Measurements from ENCODE around the gene TNFRSF19. TPM values are rescaled to one million over a fixed set of nuclear protein-coding genes. Genes with fewer than 3 reads are reported as not detected.

Gene TNFRSF19
- total and polyA plus RNA-seq, 2 of the 8 experiments (the other 6 are each of a cell fraction or from before 2014, with no cell fraction given), result 0.50 to 0.95 TPM

DNA sequence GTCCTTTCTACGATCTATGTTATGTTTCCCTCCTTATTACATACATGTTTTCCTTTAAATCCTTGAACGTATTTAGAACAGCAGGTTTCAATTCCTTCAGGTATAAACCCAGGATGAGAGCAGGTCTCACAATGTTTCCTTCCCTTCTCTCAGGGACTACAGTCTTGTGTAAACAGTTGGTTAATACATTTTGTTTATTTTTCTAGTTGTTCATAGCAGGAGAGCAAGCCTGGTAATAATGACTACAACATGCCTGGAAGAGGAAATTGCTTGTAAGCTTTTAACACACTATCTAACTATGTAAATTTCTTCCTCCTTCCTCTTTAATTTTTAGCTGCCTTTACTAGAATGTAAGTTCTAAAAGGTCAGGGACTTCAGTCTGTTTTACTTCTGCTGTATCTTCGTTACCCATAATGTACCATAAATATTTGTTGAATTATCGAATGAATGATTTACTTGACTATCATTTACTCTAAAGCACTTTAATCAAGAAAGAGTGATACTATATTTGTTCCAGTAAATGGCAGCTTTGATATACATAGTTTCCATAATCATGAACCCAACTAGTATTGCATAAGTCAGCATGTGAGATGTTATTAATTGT, 28.9 kb upstream of the TNFRSF19 start (continued):
- TF ChIP-seq, protein P1, sequence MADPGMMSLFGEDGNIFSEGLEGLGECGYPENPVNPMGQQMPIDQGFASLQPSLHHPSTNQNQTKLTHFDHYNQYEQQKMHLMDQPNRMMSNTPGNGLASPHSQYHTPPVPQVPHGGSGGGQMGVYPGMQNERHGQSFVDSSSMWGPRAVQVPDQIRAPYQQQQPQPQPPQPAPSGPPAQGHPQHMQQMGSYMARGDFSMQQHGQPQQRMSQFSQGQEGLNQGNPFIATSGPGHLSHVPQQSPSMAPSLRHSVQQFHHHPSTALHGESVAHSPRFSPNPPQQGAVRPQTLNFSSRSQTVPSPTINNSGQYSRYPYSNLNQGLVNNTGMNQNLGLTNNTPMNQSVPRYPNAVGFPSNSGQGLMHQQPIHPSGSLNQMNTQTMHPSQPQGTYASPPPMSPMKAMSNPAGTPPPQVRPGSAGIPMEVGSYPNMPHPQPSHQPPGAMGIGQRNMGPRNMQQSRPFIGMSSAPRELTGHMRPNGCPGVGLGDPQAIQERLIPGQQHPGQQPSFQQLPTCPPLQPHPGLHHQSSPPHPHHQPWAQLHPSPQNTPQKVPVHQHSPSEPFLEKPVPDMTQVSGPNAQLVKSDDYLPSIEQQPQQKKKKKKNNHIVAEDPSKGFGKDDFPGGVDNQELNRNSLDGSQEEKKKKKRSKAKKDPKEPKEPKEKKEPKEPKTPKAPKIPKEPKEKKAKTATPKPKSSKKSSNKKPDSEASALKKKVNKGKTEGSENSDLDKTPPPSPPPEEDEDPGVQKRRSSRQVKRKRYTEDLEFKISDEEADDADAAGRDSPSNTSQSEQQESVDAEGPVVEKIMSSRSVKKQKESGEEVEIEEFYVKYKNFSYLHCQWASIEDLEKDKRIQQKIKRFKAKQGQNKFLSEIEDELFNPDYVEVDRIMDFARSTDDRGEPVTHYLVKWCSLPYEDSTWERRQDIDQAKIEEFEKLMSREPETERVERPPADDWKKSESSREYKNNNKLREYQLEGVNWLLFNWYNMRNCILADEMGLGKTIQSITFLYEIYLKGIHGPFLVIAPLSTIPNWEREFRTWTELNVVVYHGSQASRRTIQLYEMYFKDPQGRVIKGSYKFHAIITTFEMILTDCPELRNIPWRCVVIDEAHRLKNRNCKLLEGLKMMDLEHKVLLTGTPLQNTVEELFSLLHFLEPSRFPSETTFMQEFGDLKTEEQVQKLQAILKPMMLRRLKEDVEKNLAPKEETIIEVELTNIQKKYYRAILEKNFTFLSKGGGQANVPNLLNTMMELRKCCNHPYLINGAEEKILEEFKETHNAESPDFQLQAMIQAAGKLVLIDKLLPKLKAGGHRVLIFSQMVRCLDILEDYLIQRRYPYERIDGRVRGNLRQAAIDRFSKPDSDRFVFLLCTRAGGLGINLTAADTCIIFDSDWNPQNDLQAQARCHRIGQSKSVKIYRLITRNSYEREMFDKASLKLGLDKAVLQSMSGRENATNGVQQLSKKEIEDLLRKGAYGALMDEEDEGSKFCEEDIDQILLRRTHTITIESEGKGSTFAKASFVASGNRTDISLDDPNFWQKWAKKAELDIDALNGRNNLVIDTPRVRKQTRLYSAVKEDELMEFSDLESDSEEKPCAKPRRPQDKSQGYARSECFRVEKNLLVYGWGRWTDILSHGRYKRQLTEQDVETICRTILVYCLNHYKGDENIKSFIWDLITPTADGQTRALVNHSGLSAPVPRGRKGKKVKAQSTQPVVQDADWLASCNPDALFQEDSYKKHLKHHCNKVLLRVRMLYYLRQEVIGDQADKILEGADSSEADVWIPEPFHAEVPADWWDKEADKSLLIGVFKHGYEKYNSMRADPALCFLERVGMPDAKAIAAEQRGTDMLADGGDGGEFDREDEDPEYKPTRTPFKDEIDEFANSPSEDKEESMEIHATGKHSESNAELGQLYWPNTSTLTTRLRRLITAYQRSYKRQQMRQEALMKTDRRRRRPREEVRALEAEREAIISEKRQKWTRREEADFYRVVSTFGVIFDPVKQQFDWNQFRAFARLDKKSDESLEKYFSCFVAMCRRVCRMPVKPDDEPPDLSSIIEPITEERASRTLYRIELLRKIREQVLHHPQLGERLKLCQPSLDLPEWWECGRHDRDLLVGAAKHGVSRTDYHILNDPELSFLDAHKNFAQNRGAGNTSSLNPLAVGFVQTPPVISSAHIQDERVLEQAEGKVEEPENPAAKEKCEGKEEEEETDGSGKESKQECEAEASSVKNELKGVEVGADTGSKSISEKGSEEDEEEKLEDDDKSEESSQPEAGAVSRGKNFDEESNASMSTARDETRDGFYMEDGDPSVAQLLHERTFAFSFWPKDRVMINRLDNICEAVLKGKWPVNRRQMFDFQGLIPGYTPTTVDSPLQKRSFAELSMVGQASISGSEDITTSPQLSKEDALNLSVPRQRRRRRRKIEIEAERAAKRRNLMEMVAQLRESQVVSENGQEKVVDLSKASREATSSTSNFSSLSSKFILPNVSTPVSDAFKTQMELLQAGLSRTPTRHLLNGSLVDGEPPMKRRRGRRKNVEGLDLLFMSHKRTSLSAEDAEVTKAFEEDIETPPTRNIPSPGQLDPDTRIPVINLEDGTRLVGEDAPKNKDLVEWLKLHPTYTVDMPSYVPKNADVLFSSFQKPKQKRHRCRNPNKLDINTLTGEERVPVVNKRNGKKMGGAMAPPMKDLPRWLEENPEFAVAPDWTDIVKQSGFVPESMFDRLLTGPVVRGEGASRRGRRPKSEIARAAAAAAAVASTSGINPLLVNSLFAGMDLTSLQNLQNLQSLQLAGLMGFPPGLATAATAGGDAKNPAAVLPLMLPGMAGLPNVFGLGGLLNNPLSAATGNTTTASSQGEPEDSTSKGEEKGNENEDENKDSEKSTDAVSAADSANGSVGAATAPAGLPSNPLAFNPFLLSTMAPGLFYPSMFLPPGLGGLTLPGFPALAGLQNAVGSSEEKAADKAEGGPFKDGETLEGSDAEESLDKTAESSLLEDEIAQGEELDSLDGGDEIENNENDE (IDR thresholded peaks at IDR 0.05; ENCODE audit: insufficient replicate concordance, low read length), result no peak
- TF ChIP-seq KDM1A (IDR thresholded peaks at IDR 0.05; ENCODE audit: borderline replicate concordance, low read length), result no peak
- TF ChIP-seq ZNF274 (IDR thresholded peaks at IDR 0.05; ENCODE audit: borderline replicate concordance, extremely low read depth, low read length), result no peak
- no peak for TF ChIP-seq KDM4A (IDR thresholded peaks at IDR 0.05; ENCODE audit: low read depth, low read length, severe bottlenecking)
- no peak for TF ChIP-seq MAFK (IDR thresholded peaks at IDR 0.05; ENCODE audit: low read depth, low read length)
- TF ChIP-seq SIRT6 (IDR thresholded peaks at IDR 0.05; ENCODE audit: low read length), result no peak
- no peak for TF ChIP-seq SIN3A (conservative IDR thresholded peaks at IDR 0.05 in 1 of 2, IDR thresholded peaks at IDR 0.05 in 1 of 2; ENCODE audit: low read depth in 1 of 2, low read length in 2 of 2)
- TF ChIP-seq CTBP2 (IDR thresholded peaks at IDR 0.05; ENCODE audit: borderline replicate concordance, insufficient read depth, insufficient read length, low read length), result no peak
- TF ChIP-seq JUND (IDR thresholded peaks at IDR 0.05; ENCODE audit: low read length), result no peak
- TF ChIP-seq PHF8 (conservative IDR thresholded peaks at IDR 0.05; ENCODE audit: low read depth, low read length), result no peak
- no peak for TF ChIP-seq HDAC6 (IDR thresholded peaks at IDR 0.05; ENCODE audit: low read depth, low read length)
